Measurements from ENCODE around the gene SERF1A. TPM values are rescaled to one million over a fixed set of nuclear protein-coding genes. Genes with fewer than 3 reads are reported as not detected.
"Not testable (repeated sequence)": the region's sequence is repeated elsewhere in the genome, so short reads cannot be mapped to it uniquely, and the experiment has no call there.

Gene SERF1A
- total RNA-seq, 1 experiment from 2014 or later = 20.0 TPM

GRCh38 chr5:70953068-70953467, 52.6 kb downstream of the SERF1A start:
- WGBS (ENCODE audit: extremely low coverage, insufficient read length, low lambda C conversion rate) = no CpG with 5 or more reads among the region's 10 CpGs
- not testable (repeated sequence) for H2BK5ac ChIP-seq (ENCODE audit: insufficient read length, low read length); H4K8ac ChIP-seq (replicated peaks; ENCODE audit: insufficient read length, low read depth, low read length); H3K9me3 ChIP-seq (ENCODE audit: control insufficient read depth, low read depth, low read length); H4K5ac ChIP-seq (ENCODE audit: insufficient read length, low read depth, low read length); H3K4me1 Mint-ChIP-seq; H3K4ac ChIP-seq (ENCODE audit: low read depth, low read length); H3K36me3 Mint-ChIP-seq (ENCODE audit: insufficient read depth in 1 of 3, low read depth in 3 of 3); H3K27ac Mint-ChIP-seq; H3K4me1 ChIP-seq (ENCODE audit: insufficient read depth, low read length); H3K9me3 Mint-ChIP-seq; H4K20me1 ChIP-seq (ENCODE audit: control insufficient read depth, insufficient read depth, insufficient read length); H3K14ac ChIP-seq (ENCODE audit: insufficient read depth, low read length); H3K79me2 ChIP-seq (ENCODE audit: insufficient read depth, low read length); H2BK15ac ChIP-seq (ENCODE audit: low read depth, low read length); H3T11ph ChIP-seq (ENCODE audit: low read length); H2BK12ac ChIP-seq (ENCODE audit: insufficient read length, low read depth, low read length); DNase-seq; H3K9ac ChIP-seq (ENCODE audit: extremely low read depth, insufficient read length, low read length); H4K91ac ChIP-seq (ENCODE audit: insufficient read length, low read depth, low read length); H3K79me1 ChIP-seq (ENCODE audit: insufficient read depth, low read depth, low read length, poor library complexity, severe bottlenecking); H2AFZ ChIP-seq (ENCODE audit: low read length); H3K27me3 Mint-ChIP-seq (ENCODE audit: low read depth); H3K4me2 ChIP-seq (ENCODE audit: insufficient read depth, insufficient read length, low read length); H2AK5ac ChIP-seq (ENCODE audit: insufficient read length, low read length); H3K27me3 ChIP-seq (ENCODE audit: insufficient read depth, low read length); H3K23ac ChIP-seq (ENCODE audit: insufficient read length, low read depth, low read length); H3K27ac ChIP-seq (ENCODE audit: insufficient read length, low read depth, low read length); H2BK120ac ChIP-seq (ENCODE audit: low read depth, low read length, poor library complexity, severe bottlenecking); H3K18ac ChIP-seq (ENCODE audit: insufficient read length, low read depth, low read length); H2BK20ac ChIP-seq (ENCODE audit: low read depth, low read length, poor library complexity, severe bottlenecking); H3K23me2 ChIP-seq (ENCODE audit: insufficient read length, low read depth, low read length, poor library complexity, severe bottlenecking); H3K4me3 Mint-ChIP-seq; H3K56ac ChIP-seq (ENCODE audit: insufficient read length, low read depth, low read length)

Other genes with a start within 250 kb of the SERF1A start
- 64.5 and 83.0 TPM in 2 replicates for gene SMN1, start 24.4 kb downstream of the SERF1A start, total RNA-seq (2021)
- 2.2 and 2.8 TPM in 2 replicates for gene NAIP, start 124.7 kb downstream of the SERF1A start, total RNA-seq (2021)
- 45.1 and 51.8 TPM in 2 replicates for gene GTF2H2, start 167.0 kb downstream of the SERF1A start, total RNA-seq (2021)

All from H9 (cell line).